Measurements from ENCODE around the gene WRAP73. TPM values are rescaled to one million over a fixed set of nuclear protein-coding genes. Genes with fewer than 3 reads are reported as not detected.

WRAP73 gene
- total RNA-seq, 1 experiment from 2014 or later = 51.4 TPM

- ATAC-seq (no peak), DNase-seq (ENCODE audit: low read depth, low spot score) (no peak)
- H3K9me2 ChIP-seq (ENCODE audit: insufficient read depth) = no peaks in the 10 kb centered on the region
- H4K20me1 ChIP-seq (ENCODE audit: insufficient read depth) = no peaks in the 10 kb centered on the region
- ChIA-PET POLR2A (no interaction called here), CTCF (no interaction called here), RAD21 (ENCODE audit: low non-redundant PET in 1 of 2, low total read pairs in 2 of 2, uncharacterized antibody in 2 of 2, unreplicated experiment in 2 of 2) (no interaction called here)
- no peak overlapping the region for H3K27ac ChIP-seq (ENCODE audit: low read depth, low read length)
- 0 out of 4 replicates have a peak, but pooled peaks cover 0 to 2% of the 10 kb centered on the region in 2 experiments for H3K4me1 ChIP-seq (ENCODE audit: control insufficient read depth in 1 of 2, insufficient read depth in 2 of 2, low read length in 2 of 2)
- H3K4me2 ChIP-seq (ENCODE audit: low read length) = no peak overlapping the region
- no peak overlapping the region for H2AFZ ChIP-seq (ENCODE audit: low read depth, low read length, poor library complexity, severe bottlenecking)
- H3K9me3 ChIP-seq (ENCODE audit: control insufficient read depth in 1 of 2, insufficient read depth in 1 of 2, low read depth in 1 of 2, low read length in 2 of 2) = no peaks in the 10 kb centered on the region
- no TSS peak for BruUV-seq (replicated peaks)
- H3K27me3 ChIP-seq (ENCODE audit: insufficient read depth, low read length) = no peaks in the 10 kb centered on the region
- no peak for TF ChIP-seq EZH2phosphoT487 (IDR thresholded peaks at IDR 0.05; ENCODE audit: borderline replicate concordance)
- H3K9ac ChIP-seq (ENCODE audit: low read length) = no peak overlapping the region
- peaks cover 17 to 23% of the 10 kb centered on the region in 2 experiments; a peak in 3 of 4 replicates for H3K36me3 ChIP-seq (ENCODE audit: control insufficient read depth in 1 of 2, insufficient read depth in 2 of 2, low read length in 2 of 2)
- intact Hi-C loops (cut with micrococcal nuclease) = no loop called here
- H3K4me3 ChIP-seq (replicated peaks in 1 of 2; ENCODE audit: low read depth in 1 of 2, low read length in 2 of 2) = no peak overlapping the region
- no peaks in the 10 kb centered on the region for H3K79me2 ChIP-seq (ENCODE audit: insufficient read depth, low read length)
Measured at GRCh38 chr1:3632298-3632697, 17.6 kb downstream of the WRAP73 start.

- Histone ChIP-seq H3K79me2 (ENCODE audit: insufficient read depth, low read length) (no peaks in the 10 kb centered on the region), H2AFZ (ENCODE audit: low read depth, low read length, poor library complexity, severe bottlenecking) (no peak overlapping the region), H3K27ac (ENCODE audit: low read depth, low read length) (no peak overlapping the region), H3K4me1 (ENCODE audit: control insufficient read depth in 1 of 2, insufficient read depth in 2 of 2, low read length in 2 of 2) (0 out of 4 replicates have a peak, but pooled peaks cover 0 to 2% of the 10 kb centered on the region in 2 experiments), H3K36me3 (ENCODE audit: control insufficient read depth in 1 of 2, insufficient read depth in 2 of 2, low read length in 2 of 2) (peaks cover 12 to 18% of the 10 kb centered on the region in 2 experiments; a peak in 3 of 4 replicates), H4K20me1 (ENCODE audit: insufficient read depth) (no peaks in the 10 kb centered on the region), H3K4me3 (replicated peaks in 1 of 2; ENCODE audit: low read depth in 1 of 2, low read length in 2 of 2) (no peak overlapping the region), H3K9me2 (ENCODE audit: insufficient read depth) (no peaks in the 10 kb centered on the region), H3K9ac (ENCODE audit: low read length) (no peak overlapping the region), H3K27me3 (ENCODE audit: insufficient read depth, low read length) (no peaks in the 10 kb centered on the region), H3K9me3 (ENCODE audit: control insufficient read depth in 1 of 2, insufficient read depth in 1 of 2, low read depth in 1 of 2, low read length in 2 of 2) (no peaks in the 10 kb centered on the region), H3K4me2 (ENCODE audit: low read length) (no peak overlapping the region)
- intact Hi-C loops (cut with micrococcal nuclease) = no loop called here
- ChIA-PET RAD21 (ENCODE audit: low non-redundant PET in 1 of 2, low total read pairs in 2 of 2, uncharacterized antibody in 2 of 2, unreplicated experiment in 2 of 2) (no interaction called here), POLR2A (no interaction called here), CTCF (no interaction called here)
- ATAC-seq (no peak), DNase-seq (ENCODE audit: low read depth, low spot score) (no peak)
- no TSS peak for BruUV-seq (replicated peaks)
- TF ChIP-seq SIN3A (IDR thresholded peaks at IDR 0.05; ENCODE audit: low read depth) (no peak), ELF1 (IDR thresholded peaks at IDR 0.05; ENCODE audit: borderline replicate concordance, low read depth) (no peak), TCF7L2 (IDR thresholded peaks at IDR 0.05; ENCODE audit: borderline replicate concordance, extremely low read depth, insufficient read depth, insufficient read length) (no peak), RAD21 (IDR thresholded peaks at IDR 0.05; ENCODE audit: low read depth) (no peak), ZBTB33 (IDR thresholded peaks at IDR 0.05; ENCODE audit: extremely low read depth, insufficient replicate concordance, low read length) (no peak), EZH2 (IDR thresholded peaks at IDR 0.05) (no peak), YY1 (IDR thresholded peaks at IDR 0.05; ENCODE audit: extremely low read depth, insufficient replicate concordance, low read depth, low read length) (no peak), CTCF (IDR thresholded peaks at IDR 0.05 in 2 of 3, conservative IDR thresholded peaks at IDR 0.05 in 1 of 3; ENCODE audit: borderline replicate concordance in 1 of 3, insufficient read depth in 1 of 3, low read depth in 2 of 3, low read length in 2 of 3) (no peak), FOSL1 (IDR thresholded peaks at IDR 0.05; ENCODE audit: low read depth) (no peak), EZH2phosphoT487 (IDR thresholded peaks at IDR 0.05; ENCODE audit: borderline replicate concordance) (no peak), EGR1 (IDR thresholded peaks at IDR 0.05; ENCODE audit: low read depth) (no peak), CBX3 (IDR thresholded peaks at IDR 0.05; ENCODE audit: low read depth) (no peak), CEBPB (IDR thresholded peaks at IDR 0.05; ENCODE audit: low read depth) (no peak), POLR2A (IDR thresholded peaks at IDR 0.05; ENCODE audit: borderline replicate concordance, extremely low read depth, insufficient read depth, insufficient read length) (no peak)
Measured at GRCh38 chr1:3631320-3632260, 18.3 kb downstream of the WRAP73 start.
